Measurements from ENCODE around the gene RFC5. TPM values are rescaled to one million over a fixed set of nuclear protein-coding genes. Genes with fewer than 3 reads are reported as not detected.

Gene RFC5
- total and polyA plus RNA-seq, 2 of the 8 experiments (the other 6 are each of a cell fraction or from before 2014, with no cell fraction given), result 34.4 to 40.6 TPM

DNA sequence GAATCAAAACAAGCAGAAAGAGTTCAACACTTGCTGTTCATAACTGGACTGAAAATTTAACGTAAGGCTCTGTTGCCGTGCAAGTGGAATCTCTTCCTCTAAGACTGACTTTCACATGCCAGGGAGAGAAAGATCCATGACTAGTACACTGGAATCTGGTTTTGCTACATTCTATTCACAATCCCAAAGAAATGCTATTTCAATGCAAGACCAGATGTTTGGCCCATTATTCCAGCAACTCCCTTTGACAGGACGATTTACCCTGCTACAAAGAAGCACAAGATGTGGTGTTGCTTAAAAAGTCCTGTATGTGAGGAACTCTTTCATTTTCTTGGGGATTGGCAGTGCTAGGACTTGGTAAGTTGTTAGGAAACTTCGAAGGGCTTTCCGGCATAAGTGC is 17.4 kb downstream of the RFC5 start (continued):
- TF ChIP-seq, protein P1, sequence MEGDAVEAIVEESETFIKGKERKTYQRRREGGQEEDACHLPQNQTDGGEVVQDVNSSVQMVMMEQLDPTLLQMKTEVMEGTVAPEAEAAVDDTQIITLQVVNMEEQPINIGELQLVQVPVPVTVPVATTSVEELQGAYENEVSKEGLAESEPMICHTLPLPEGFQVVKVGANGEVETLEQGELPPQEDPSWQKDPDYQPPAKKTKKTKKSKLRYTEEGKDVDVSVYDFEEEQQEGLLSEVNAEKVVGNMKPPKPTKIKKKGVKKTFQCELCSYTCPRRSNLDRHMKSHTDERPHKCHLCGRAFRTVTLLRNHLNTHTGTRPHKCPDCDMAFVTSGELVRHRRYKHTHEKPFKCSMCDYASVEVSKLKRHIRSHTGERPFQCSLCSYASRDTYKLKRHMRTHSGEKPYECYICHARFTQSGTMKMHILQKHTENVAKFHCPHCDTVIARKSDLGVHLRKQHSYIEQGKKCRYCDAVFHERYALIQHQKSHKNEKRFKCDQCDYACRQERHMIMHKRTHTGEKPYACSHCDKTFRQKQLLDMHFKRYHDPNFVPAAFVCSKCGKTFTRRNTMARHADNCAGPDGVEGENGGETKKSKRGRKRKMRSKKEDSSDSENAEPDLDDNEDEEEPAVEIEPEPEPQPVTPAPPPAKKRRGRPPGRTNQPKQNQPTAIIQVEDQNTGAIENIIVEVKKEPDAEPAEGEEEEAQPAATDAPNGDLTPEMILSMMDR (IDR thresholded peaks at IDR 0.05; ENCODE audit: control extremely low read depth in 1 of 3, insufficient read depth in 1 of 3, low read depth in 1 of 3, low read length in 3 of 3), result no peak
